Endothelial cell of umbilical vein (primary cell): ENCODE results near the gene JCAD.

ENCODE experiments used
- EZH2 ChIP-seq: IDR thresholded peaks from 2 replicates; pipeline ENCODE4 v1.6.1; 2012; ENCODE audit warnings: borderline replicate concordance, low read depth, mild to moderate bottlenecking, moderate library complexity, low read length, inconsistent platforms; ENCODE audit not compliant: severe bottlenecking
- POLR2A ChIP-seq: IDR thresholded peaks from 2 replicates; pipeline ENCODE4 v1.6.1; 2012; ENCODE audit warnings: low read depth, mild to moderate bottlenecking, control low read depth, low read length
- POLR2AphosphoS5 ChIP-seq: IDR thresholded peaks from 2 replicates; pipeline ENCODE4 v1.6.1; 2012; ENCODE audit warnings: low read depth, mild to moderate bottlenecking, control low read depth, low read length, moderate library complexity; ENCODE audit not compliant: insufficient read depth
- TF ChIP-seq, protein P1 (sequence below), 2 donors: IDR thresholded peaks; 1 replicate in 1 of 2; 2 replicates in 1 of 2; pipeline ENCODE4 v1.5.1; 2011; ENCODE audit warnings: low read length in 2 of 2, mild to moderate bottlenecking in 2 of 2, moderate library complexity in 2 of 2, control low read depth in 1 of 2, inconsistent platforms in 1 of 2, low read depth in 1 of 2; ENCODE audit not compliant: insufficient read depth in 1 of 2; ENCODE audit errors: extremely low read depth in 1 of 2

DNA sequence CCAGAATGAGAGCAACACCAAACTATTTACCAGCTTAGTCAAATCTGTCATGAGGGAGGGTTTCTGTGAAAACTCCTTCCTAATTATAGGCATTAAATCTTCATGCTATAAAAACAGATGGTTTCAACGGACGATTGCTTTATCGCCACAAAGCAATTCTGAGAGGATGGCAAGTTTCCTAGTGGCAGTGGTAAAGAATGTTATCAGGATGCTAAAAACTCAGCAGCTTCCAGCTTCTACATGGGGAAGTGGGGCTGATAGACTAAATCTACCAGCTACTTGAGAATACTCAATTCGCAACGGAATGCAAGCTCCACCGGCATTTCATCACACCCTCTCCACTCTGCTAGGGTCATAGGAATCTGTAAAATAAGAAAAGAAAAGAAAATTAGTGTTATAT lies 41.8 kb downstream of the JCAD start:
- TF ChIP-seq, protein P1, sequence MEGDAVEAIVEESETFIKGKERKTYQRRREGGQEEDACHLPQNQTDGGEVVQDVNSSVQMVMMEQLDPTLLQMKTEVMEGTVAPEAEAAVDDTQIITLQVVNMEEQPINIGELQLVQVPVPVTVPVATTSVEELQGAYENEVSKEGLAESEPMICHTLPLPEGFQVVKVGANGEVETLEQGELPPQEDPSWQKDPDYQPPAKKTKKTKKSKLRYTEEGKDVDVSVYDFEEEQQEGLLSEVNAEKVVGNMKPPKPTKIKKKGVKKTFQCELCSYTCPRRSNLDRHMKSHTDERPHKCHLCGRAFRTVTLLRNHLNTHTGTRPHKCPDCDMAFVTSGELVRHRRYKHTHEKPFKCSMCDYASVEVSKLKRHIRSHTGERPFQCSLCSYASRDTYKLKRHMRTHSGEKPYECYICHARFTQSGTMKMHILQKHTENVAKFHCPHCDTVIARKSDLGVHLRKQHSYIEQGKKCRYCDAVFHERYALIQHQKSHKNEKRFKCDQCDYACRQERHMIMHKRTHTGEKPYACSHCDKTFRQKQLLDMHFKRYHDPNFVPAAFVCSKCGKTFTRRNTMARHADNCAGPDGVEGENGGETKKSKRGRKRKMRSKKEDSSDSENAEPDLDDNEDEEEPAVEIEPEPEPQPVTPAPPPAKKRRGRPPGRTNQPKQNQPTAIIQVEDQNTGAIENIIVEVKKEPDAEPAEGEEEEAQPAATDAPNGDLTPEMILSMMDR (IDR thresholded peaks at IDR 0.05; ENCODE audit: extremely low read depth in 1 of 2, insufficient read depth in 1 of 2, low read depth in 1 of 2, low read length in 2 of 2), result no peak
- TF ChIP-seq POLR2A (no peak), EZH2 (no peak), POLR2AphosphoS5 (no peak)
